ENCODE results near the gene LCN15. TPM values are rescaled to one million over a fixed set of nuclear protein-coding genes. Genes with fewer than 3 reads are reported as not detected.

LCN15 gene
- total RNA-seq, 4 donors from 2014 or later: 1.5 to 9.3 TPM; not detected in 2

- Histone ChIP-seq H3K9me3 (no peaks in the 10 kb centered on the region), H3K4me3 (no peak overlapping the region), H3K4me1 (peaks cover 0 to 2% (median under 1%) of the 10 kb centered on the region in 4 donors), H3K27me3 (peaks cover 0 to 3% of the 10 kb centered on the region in 2 donors), H3K27ac (no peak overlapping the region), H3K36me3 (no peaks in the 10 kb centered on the region)
- DNase-seq: no peak
- TF ChIP-seq, protein P1, sequence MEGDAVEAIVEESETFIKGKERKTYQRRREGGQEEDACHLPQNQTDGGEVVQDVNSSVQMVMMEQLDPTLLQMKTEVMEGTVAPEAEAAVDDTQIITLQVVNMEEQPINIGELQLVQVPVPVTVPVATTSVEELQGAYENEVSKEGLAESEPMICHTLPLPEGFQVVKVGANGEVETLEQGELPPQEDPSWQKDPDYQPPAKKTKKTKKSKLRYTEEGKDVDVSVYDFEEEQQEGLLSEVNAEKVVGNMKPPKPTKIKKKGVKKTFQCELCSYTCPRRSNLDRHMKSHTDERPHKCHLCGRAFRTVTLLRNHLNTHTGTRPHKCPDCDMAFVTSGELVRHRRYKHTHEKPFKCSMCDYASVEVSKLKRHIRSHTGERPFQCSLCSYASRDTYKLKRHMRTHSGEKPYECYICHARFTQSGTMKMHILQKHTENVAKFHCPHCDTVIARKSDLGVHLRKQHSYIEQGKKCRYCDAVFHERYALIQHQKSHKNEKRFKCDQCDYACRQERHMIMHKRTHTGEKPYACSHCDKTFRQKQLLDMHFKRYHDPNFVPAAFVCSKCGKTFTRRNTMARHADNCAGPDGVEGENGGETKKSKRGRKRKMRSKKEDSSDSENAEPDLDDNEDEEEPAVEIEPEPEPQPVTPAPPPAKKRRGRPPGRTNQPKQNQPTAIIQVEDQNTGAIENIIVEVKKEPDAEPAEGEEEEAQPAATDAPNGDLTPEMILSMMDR (IDR thresholded peaks at IDR 0.05): no peak
- no peak for TF ChIP-seq POLR2A (IDR thresholded peaks at IDR 0.05)
Observed at GRCh38 chr9:136735812-136736480, 28.4 kb downstream of the LCN15 start.

- no peak for DNase-seq
- H3K9me3 ChIP-seq: no peaks in the 10 kb centered on the region
- no peak overlapping the region for H3K27ac ChIP-seq
- TF ChIP-seq POLR2A (IDR thresholded peaks at IDR 0.05): no peak
- TF ChIP-seq, protein P1 (IDR thresholded peaks at IDR 0.05): no peak
- no peaks in the 10 kb centered on the region for H3K4me1 ChIP-seq
- no peaks in the 10 kb centered on the region for H3K36me3 ChIP-seq
- no peak overlapping the region for H3K4me3 ChIP-seq
- no peaks in the 10 kb centered on the region for H3K27me3 ChIP-seq
Observed at GRCh38 chr9:136734837-136735496, 29.4 kb downstream of the LCN15 start.

GRCh38 chr9:136733611-136734010, 30.7 kb downstream of the LCN15 start:
- H3K27me3 ChIP-seq: no peaks in the 10 kb centered on the region
- H3K4me1 ChIP-seq: peaks cover 0 to 7% (median 3%) of the 10 kb centered on the region in 4 donors
- no peak overlapping the region for H3K4me3 ChIP-seq
- TF ChIP-seq, protein P1 (IDR thresholded peaks at IDR 0.05): no peak
- no peak for TF ChIP-seq POLR2A (IDR thresholded peaks at IDR 0.05)
- no peaks in the 10 kb centered on the region for H3K36me3 ChIP-seq
- no peaks in the 10 kb centered on the region for H3K9me3 ChIP-seq
- H3K27ac ChIP-seq: no peak overlapping the region
- no peak for DNase-seq

DNA sequence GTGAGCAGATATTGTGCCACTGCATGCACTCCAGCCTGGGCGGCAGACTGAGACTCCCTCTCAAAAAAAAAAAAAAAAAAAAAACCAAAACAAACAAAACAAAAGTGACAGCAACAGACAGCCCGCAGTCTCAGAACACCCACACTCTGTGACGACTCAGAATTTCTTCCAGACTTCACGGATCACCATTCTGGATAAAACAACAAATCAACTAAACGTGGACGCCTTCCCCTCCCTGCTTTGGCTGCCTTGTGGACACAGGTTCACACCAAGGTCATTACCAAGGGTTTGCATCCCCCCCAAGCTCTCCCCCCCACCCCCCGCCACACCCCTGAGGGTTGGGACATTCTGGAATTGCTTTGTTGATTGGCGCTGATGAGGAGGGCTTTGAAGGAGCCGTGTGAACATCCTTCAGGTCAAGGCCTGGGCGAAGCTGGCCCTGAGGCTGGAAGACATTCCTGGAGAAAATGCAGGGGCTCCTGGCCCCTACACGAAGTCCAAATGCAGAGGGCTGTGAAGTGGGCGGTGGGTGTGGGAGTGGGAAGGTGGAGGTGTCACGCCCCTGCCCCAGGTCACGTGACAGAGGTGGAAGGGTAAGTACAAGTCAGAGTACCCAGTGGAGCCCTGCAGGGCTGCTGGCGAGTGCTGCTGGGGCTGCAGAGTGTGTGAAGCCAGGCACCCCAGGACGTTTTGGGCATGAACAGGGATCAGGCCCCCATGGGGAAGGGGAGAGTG, 31.7 kb downstream of the LCN15 start:
- Histone ChIP-seq H3K4me3 (no peak overlapping the region), H3K36me3 (no peaks in the 10 kb centered on the region), H3K27ac (no peak overlapping the region), H3K27me3 (no peaks in the 10 kb centered on the region), H3K9me3 (no peaks in the 10 kb centered on the region), H3K4me1 (peaks cover 0 to 10% (median 4%) of the 10 kb centered on the region in 4 donors)
- TF ChIP-seq, protein P1 (IDR thresholded peaks at IDR 0.05): no peak
- TF ChIP-seq POLR2A (IDR thresholded peaks at IDR 0.05): no peak
- no peak for DNase-seq

DNA sequence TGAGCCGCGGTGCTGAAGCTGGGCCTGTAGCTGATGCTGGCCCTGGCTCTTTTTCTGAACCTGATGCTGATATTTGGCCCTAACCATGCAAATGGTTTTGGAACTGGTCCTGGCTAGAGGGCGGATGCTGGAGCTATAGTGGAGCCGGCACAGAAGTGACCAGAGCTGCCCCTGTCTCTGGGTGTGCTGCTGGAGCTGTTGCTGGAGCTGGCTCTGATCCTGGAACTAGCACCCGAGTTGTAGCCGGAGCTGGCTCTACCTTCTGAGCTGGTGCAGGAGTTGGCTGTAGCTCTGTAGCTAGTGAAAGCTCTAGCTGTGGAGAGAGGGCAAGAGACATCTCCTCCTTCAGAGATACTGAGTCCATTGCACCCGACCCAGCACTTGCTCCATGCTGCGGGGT, 34.4 kb downstream of the LCN15 start:
- Histone ChIP-seq H3K9me3 (no peaks in the 10 kb centered on the region), H3K36me3 (peaks cover 0 to 14% (median 0%) of the 10 kb centered on the region in 3 donors), H3K4me3 (no peak overlapping the region), H3K4me1 (peaks cover 0 to 32% (median 16%) of the 10 kb centered on the region in 4 donors), H3K27ac (no peak overlapping the region), H3K27me3 (no peaks in the 10 kb centered on the region)
- no peak for TF ChIP-seq POLR2A (IDR thresholded peaks at IDR 0.05)
- TF ChIP-seq, protein P1 (IDR thresholded peaks at IDR 0.05): no peak
- DNase-seq: no peak

All from Peyer's patch (tissue), 4 donors.